Endothelial cell of umbilical vein (primary cell): Measurements from ENCODE around the gene HSP90B1.

Experiments
- CTCF ChIP-seq, 2 donors: IDR thresholded peaks; 1 replicate in 1 of 2; 2 replicates in 1 of 2; pipeline ENCODE4 v1.5.1; 2011; ENCODE audit warnings: low read length in 2 of 2, mild to moderate bottlenecking in 2 of 2, moderate library complexity in 2 of 2, control low read depth in 1 of 2, inconsistent platforms in 1 of 2, low read depth in 1 of 2; ENCODE audit not compliant: insufficient read depth in 1 of 2; ENCODE audit errors: extremely low read depth in 1 of 2
- EZH2 ChIP-seq: IDR thresholded peaks from 2 replicates; pipeline ENCODE4 v1.6.1; 2012; ENCODE audit warnings: borderline replicate concordance, low read depth, mild to moderate bottlenecking, moderate library complexity, low read length, inconsistent platforms; ENCODE audit not compliant: severe bottlenecking
- FOS ChIP-seq: IDR thresholded peaks from 2 replicates; pipeline ENCODE4 v1.6.1; 2011; ENCODE audit warnings: mild to moderate bottlenecking, low read length, moderate library complexity, borderline replicate concordance; ENCODE audit not compliant: insufficient read depth
- MAX ChIP-seq: IDR thresholded peaks from 2 replicates; pipeline ENCODE4 v1.6.1; 2011; ENCODE audit not compliant: insufficient read depth, insufficient read length
- POLR2A ChIP-seq: IDR thresholded peaks from 2 replicates; pipeline ENCODE4 v1.6.1; 2012; ENCODE audit warnings: low read depth, mild to moderate bottlenecking, control low read depth, low read length

GRCh38 chr12:103924761-103925641, 5.2 kb upstream of the HSP90B1 start:
- TF ChIP-seq CTCF (IDR thresholded peaks at IDR 0.05; ENCODE audit: extremely low read depth in 1 of 2, insufficient read depth in 1 of 2, low read depth in 1 of 2, low read length in 2 of 2): no peak
- TF ChIP-seq MAX: no peak
- no peak for TF ChIP-seq EZH2
- TF ChIP-seq POLR2A: no peak
- TF ChIP-seq FOS: no peak
